ENCODE results near the gene SPN.
A peak's percentile ranks its signal among the peaks of the same experiment; 100 is the strongest.
"Not testable (repeated sequence)": the region's sequence is repeated elsewhere in the genome, so short reads cannot be mapped to it uniquely, and the experiment has no call there.

Gene SPN

GRCh38 chr16:29638751-29639150 is 24.3 kb upstream of the SPN start:
- not testable (repeated sequence) for ATAC-seq; H3K4me3 Mint-ChIP-seq; H3K9me3 Mint-ChIP-seq; DNase-seq (ENCODE audit: low spot score in 2 of 2); H3K36me3 Mint-ChIP-seq; H3K27ac Mint-ChIP-seq
- peaks cover 19% of the 10 kb centered on the region for H3K4me1 Mint-ChIP-seq

DNA sequence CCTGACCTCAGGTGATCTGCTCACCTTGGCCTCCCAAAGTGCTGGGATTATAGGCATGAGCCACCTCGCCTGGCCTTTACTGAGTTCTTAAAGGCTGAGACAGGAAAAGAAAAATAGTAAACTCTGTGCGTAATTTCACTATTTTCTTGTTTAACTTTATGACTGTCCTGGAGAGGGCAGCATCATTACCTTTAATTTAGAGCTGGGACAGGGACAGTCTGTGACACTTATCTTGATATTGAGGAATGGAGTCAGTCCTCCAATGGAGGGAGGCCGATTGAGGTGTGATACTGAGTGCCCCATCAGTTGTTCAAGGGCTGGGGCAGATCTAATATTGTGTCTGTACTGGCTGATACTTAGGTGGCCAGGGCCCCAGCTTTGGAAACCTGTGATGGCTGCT is 21.5 kb upstream of the SPN start:
- ATAC-seq (peak; percentile 72), DNase-seq (ENCODE audit: low spot score in 2 of 2) (no peak)
- Mint-ChIP-seq H3K4me3 (peak overlapping the region; percentile 82), H3K36me3 (no peaks in the 10 kb centered on the region), H3K9me3 (no peaks in the 10 kb centered on the region), H3K4me1 (peaks cover 38% of the 10 kb centered on the region), H3K27ac (peak overlapping the region; percentile 99)

GRCh38 chr16:29643596-29643995 is 19.5 kb upstream of the SPN start:
- no peaks in the 10 kb centered on the region for H3K9me3 Mint-ChIP-seq
- H3K36me3 Mint-ChIP-seq: no peaks in the 10 kb centered on the region
- DNase-seq (ENCODE audit: low spot score in 2 of 2): no peak
- no peak overlapping the region for H3K4me3 Mint-ChIP-seq
- peaks cover 38% of the 10 kb centered on the region for H3K4me1 Mint-ChIP-seq
- peak overlapping the region; percentile 23 for H3K27ac Mint-ChIP-seq
- no peak for ATAC-seq

DNA sequence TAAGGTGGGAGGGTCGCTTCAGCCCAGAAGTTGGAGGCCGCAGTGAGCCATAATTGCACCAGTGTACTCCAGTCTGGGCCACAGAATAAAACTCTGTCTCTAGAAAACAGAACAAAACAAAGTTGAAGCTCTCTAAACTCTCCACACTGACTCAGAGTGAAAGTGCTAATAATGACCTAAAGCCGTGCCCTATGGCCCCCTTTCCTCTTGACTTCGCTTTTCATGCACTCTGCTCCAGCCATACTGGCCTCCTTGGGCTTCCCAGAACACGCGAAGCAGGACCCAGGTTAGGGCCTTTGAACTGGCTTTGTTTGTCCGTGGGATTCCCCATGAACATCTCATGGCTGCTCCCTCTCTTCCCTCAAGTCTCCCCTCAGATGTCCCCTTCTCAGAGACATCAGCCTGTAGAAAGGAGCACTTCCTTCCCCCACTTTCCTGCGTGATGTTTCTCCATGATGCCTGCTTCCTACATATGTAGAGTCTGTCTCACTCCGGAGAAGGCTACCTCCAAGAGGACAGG is 18.6 kb upstream of the SPN start:
- Mint-ChIP-seq H3K9me3 (no peaks in the 10 kb centered on the region), H3K36me3 (no peaks in the 10 kb centered on the region), H3K27ac (peak overlapping the region; percentile 83), H3K4me1 (peaks cover 38% of the 10 kb centered on the region), H3K4me3 (no peak overlapping the region)
- ATAC-seq: no peak
- no peak for DNase-seq (ENCODE audit: low spot score in 2 of 2)

GRCh38 chr16:29644973-29645693 is 17.9 kb upstream of the SPN start:
- no peak for ATAC-seq
- H3K27ac Mint-ChIP-seq: peak overlapping the region; percentile 83

DNA sequence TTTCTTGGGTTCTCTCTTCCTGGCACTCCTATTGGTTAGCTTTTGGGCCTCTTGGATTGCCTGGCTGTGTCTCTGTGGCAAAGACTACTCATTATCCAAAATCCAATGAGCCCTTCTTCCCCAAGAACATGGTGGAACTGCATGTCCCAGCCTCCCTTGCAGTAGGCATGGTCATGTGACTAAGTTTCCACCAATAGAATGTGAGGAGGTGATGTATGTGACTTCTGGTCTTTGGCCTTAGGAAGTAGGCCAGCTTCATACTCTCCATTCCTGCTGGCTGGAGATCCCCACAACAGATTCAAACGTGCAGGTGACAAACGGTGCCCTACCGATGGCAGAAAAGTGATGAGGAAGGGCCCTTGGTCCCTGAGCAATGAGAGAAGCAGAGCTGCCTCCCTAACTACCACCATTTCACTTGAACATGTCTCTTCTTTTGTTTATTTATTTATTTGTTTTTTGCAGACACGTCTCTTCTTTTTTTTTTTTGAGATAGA is 17.3 kb upstream of the SPN start:
- H3K9me3 Mint-ChIP-seq: no peaks in the 10 kb centered on the region
- ATAC-seq (peak; percentile 38), DNase-seq (ENCODE audit: low spot score in 2 of 2) (no peak)
- H3K4me3 Mint-ChIP-seq: no peak overlapping the region
- H3K4me1 Mint-ChIP-seq: peaks cover 38% of the 10 kb centered on the region
- no peaks in the 10 kb centered on the region for H3K36me3 Mint-ChIP-seq
- H3K27ac Mint-ChIP-seq: peak overlapping the region; percentile 11

More at GRCh38 chr16:29644973-29645693, 17.9 kb upstream of the SPN start:
- peaks cover 44% of the 10 kb centered on the region for H3K4me1 Mint-ChIP-seq
- H3K9me3 Mint-ChIP-seq: no peaks in the 10 kb centered on the region
- H3K36me3 Mint-ChIP-seq: no peaks in the 10 kb centered on the region
- no peak overlapping the region for H3K4me3 Mint-ChIP-seq
- no peak for DNase-seq (ENCODE audit: low spot score in 2 of 2)

- DNase-seq (ENCODE audit: low spot score in 2 of 2) (no peak), ATAC-seq (no peak)
- no peak overlapping the region for H3K27ac Mint-ChIP-seq
- peaks cover 26% of the 10 kb centered on the region for H3K4me1 Mint-ChIP-seq
- no peaks in the 10 kb centered on the region for H3K9me3 Mint-ChIP-seq
- no peaks in the 10 kb centered on the region for H3K36me3 Mint-ChIP-seq
- no peak overlapping the region for H3K4me3 Mint-ChIP-seq
Measured at GRCh38 chr16:29646947-29647346, 16.1 kb upstream of the SPN start.

DNA sequence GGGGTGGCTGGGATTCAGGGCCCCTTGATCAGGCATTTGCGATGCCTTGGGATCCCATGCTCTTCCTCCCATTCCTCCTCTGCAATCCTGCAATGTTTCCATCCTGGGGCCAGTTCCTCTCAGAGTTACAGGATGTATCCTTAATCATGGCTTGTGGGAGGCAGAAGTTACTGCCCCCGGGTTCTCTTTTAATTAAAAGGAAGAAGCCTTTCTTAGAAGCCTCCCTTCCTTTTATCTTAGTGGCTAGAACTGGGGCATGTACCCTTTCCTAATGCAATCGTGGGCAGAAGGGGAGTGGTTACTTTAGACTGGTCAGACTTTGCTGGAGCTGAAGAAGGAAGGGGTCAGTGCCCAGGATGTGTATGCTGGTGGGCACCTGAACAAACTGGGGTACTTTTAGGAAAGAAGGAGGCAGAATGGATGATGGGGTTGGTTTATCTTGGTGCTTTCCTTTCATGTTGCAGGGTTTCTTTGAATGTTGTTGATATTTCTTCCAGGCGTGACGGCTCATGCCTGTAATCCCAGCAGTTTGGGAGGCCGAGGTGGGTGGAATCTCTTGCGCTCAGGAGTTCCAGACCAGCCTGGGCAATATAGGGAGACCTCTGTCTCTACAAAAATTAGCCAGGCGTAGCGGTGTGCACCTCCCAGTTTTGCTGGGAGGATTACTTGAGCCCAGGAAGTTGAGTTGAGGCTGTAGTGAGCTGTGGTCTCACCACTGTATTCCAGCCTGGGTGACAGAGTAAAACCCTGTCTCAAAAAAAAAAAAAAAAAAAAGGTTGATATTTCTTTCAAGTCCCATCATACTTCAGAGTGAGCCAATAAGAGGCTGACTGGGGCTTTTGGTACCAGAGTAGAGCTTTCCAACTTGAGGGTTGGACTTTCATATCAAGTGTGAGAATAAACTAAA is 13.2 kb upstream of the SPN start:
- DNase-seq (ENCODE audit: low spot score in 2 of 2) (no peak), ATAC-seq (no peak)
- H3K27ac Mint-ChIP-seq: peak overlapping the region; percentile 21
- no peak overlapping the region for H3K4me3 Mint-ChIP-seq
- no peaks in the 10 kb centered on the region for H3K36me3 Mint-ChIP-seq
- peaks cover 29% of the 10 kb centered on the region for H3K4me1 Mint-ChIP-seq
- no peaks in the 10 kb centered on the region for H3K9me3 Mint-ChIP-seq

- DNase-seq (ENCODE audit: low spot score in 2 of 2) (no peak), ATAC-seq (no peak)
- no peaks in the 10 kb centered on the region for H3K36me3 Mint-ChIP-seq
- H3K27ac Mint-ChIP-seq: no peak overlapping the region
- H3K9me3 Mint-ChIP-seq: no peaks in the 10 kb centered on the region
- H3K4me1 Mint-ChIP-seq: peaks cover 25% of the 10 kb centered on the region
- H3K4me3 Mint-ChIP-seq: no peak overlapping the region
Measured at GRCh38 chr16:29650771-29651170, 12.3 kb upstream of the SPN start.

GRCh38 chr16:29651774-29652349 is 11.2 kb upstream of the SPN start:
- peaks cover 26% of the 10 kb centered on the region for H3K4me1 Mint-ChIP-seq
- no peaks in the 10 kb centered on the region for H3K36me3 Mint-ChIP-seq
- H3K9me3 Mint-ChIP-seq: no peaks in the 10 kb centered on the region
- ATAC-seq: no peak
- no peak overlapping the region for H3K4me3 Mint-ChIP-seq
- DNase-seq (ENCODE audit: low spot score in 2 of 2): no peak
- H3K27ac Mint-ChIP-seq: peak overlapping the region; percentile 17

DNA sequence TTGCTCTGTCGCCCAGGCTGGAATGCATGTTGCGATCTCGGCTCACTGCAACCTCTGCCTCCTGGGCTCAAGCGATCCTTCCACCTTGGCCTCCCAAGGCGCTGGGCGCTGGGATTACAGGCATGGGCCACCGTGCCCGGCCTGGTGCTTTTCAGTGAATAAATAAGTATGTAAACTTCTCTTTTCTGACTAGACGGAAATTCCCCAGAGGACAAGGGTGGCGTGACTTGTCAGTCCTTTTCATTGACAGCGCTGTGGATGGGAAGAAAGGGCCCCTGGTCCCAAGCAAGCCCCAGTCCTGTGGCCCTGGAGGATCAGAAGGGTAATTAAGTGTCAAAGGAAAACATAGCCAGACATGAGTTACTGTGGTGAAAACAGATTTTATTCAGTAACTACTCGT is 9.6 kb upstream of the SPN start:
- ATAC-seq: no peak

DNA sequence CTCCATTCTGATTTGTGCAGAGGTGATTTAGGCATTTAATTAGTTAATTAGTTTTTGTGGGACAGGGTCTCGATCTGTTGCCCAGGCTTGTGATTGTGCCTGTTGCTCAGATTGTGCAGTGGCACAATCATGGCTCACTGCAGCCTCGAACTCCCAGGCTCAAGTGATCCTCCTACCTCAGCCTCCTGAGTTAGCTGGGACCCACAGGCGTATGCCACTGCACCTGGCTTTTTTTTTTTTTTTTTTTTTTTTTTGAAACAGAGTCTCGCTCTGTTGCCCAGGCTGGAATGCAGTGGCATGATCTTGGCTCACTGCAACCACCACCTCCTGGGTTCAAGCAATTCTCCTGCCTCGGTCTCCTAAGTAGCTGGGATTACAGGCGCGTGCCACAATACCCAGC is 9.2 kb upstream of the SPN start:
- not testable (repeated sequence) for H3K9me3 Mint-ChIP-seq; DNase-seq (ENCODE audit: low spot score in 2 of 2); ATAC-seq; H3K4me3 Mint-ChIP-seq; H3K36me3 Mint-ChIP-seq
- Mint-ChIP-seq H3K27ac (peak overlapping the region; percentile 74), H3K4me1 (peaks cover 29% of the 10 kb centered on the region)

More for the DNA sequence above, 9.6 kb upstream of the SPN start:
- Mint-ChIP-seq H3K4me3 (no peak overlapping the region), H3K36me3 (no peaks in the 10 kb centered on the region), H3K27ac (peak overlapping the region; percentile 74), H3K4me1 (peaks cover 27% of the 10 kb centered on the region), H3K9me3 (no peaks in the 10 kb centered on the region)
- DNase-seq (ENCODE audit: low spot score in 2 of 2): no peak

GRCh38 chr16:29656688-29657523 is 6.1 kb upstream of the SPN start:
- Mint-ChIP-seq H3K36me3 (no peaks in the 10 kb centered on the region), H3K9me3 (no peaks in the 10 kb centered on the region), H3K4me3 (no peak overlapping the region), H3K4me1 (peaks cover 41% of the 10 kb centered on the region), H3K27ac (peak overlapping the region; percentile 24)
- ATAC-seq (no peak), DNase-seq (ENCODE audit: low spot score in 2 of 2) (no peak)

DNA sequence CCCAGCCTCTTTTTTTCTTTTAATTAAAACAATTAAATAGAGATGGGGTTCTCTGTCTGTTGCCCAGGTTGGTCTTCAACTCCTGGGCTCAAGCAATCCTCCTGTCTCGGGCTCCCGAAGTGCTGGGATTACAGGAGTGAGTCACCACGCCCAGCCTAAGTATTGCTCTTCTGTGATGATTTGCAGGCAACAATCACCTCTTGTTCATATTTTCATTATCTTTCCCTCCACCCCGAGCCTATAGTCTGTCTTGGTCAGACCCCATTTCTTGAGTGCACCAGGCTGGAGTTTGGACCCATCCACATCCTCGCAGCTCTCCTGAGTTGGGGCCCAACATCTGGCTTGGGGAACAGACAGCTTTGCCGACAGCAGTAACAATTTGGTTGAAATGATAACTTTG is 4.3 kb upstream of the SPN start:
- Mint-ChIP-seq H3K9me3 (no peaks in the 10 kb centered on the region), H3K36me3 (peaks cover 11% of the 10 kb centered on the region), H3K27ac (no peak overlapping the region), H3K4me1 (peaks cover 47% of the 10 kb centered on the region), H3K4me3 (no peak overlapping the region)
- no peak for ATAC-seq
- no peak for DNase-seq (ENCODE audit: low spot score in 2 of 2)

Measured in stimulated activated effector memory CD8-positive, alpha-beta T cell treated with anti-CD3 and anti-CD28 coated beads, Interleukin-12 subunit alpha, Interleukin-12 subunit beta, amount 100 ng/mL, for 72 hours (primary cell).